Measurements from ENCODE around the gene WFDC13.
"Not testable (repeated sequence)": the region's sequence is repeated elsewhere in the genome, so short reads cannot be mapped to it uniquely, and the experiment has no call there.

WFDC13 gene

GRCh38 chr20:45701104-45701503 lies 734 bp upstream of the WFDC13 start:
- no peaks in the 10 kb centered on the region for H3K9me3 ChIP-seq (ENCODE audit: insufficient read depth, low read length)
- no peaks in the 10 kb centered on the region for H3K36me3 ChIP-seq (ENCODE audit: insufficient read depth, insufficient read length, low read length)
- no peak overlapping the region for H3K4me3 ChIP-seq (ENCODE audit: insufficient read length, low read depth)
- H3K9ac ChIP-seq (ENCODE audit: insufficient read length, low read depth) = no peak overlapping the region
- H3K27me3 ChIP-seq (ENCODE audit: insufficient read depth, insufficient read length) = no peaks in the 10 kb centered on the region
- no peak for TF ChIP-seq SUZ12 (IDR thresholded peaks at IDR 0.05; ENCODE audit: extremely low read depth, insufficient read depth, insufficient read length)
- no peak for TF ChIP-seq ZNF274 (IDR thresholded peaks at IDR 0.05; ENCODE audit: low read depth, low read length)
- no peak for TF ChIP-seq YY1 (IDR thresholded peaks at IDR 0.05; ENCODE audit: insufficient read depth, insufficient read length)
- H3K4me1 ChIP-seq (ENCODE audit: insufficient read depth, insufficient read length) = no peaks in the 10 kb centered on the region
- DNase-seq (ENCODE audit: low read depth, low spot score) = no peak

- no peaks in the 10 kb centered on the region for H3K9me3 ChIP-seq (ENCODE audit: insufficient read depth, low read length)
- H3K27me3 ChIP-seq (ENCODE audit: insufficient read depth, insufficient read length) = no peaks in the 10 kb centered on the region
- no peak within 1 kb of the TSS for H3K9ac ChIP-seq (ENCODE audit: insufficient read length, low read depth)
- H3K4me3 ChIP-seq (ENCODE audit: insufficient read length, low read depth) = no peak within 1 kb of the TSS
- TF ChIP-seq YY1 (IDR thresholded peaks at IDR 0.05; ENCODE audit: insufficient read depth, insufficient read length) (no peak), SUZ12 (IDR thresholded peaks at IDR 0.05; ENCODE audit: extremely low read depth, insufficient read depth, insufficient read length) (no peak), ZNF274 (IDR thresholded peaks at IDR 0.05; ENCODE audit: low read depth, low read length) (no peak)
- no peaks in the 10 kb centered on the region for H3K4me1 ChIP-seq (ENCODE audit: insufficient read depth, insufficient read length)
- DNase-seq (ENCODE audit: low read depth, low spot score) = no peak
- H3K36me3 ChIP-seq (ENCODE audit: insufficient read depth, insufficient read length, low read length) = no peaks in the 10 kb centered on the region
These were observed 3.3 kb downstream of the WFDC13 start, which contains the start of gene WFDC10B for GRCh38 chr20:45704969-45705637. Gene WFDC10B, minus strand, starts transcription at chr20:45705019. Its CDS starts 19,027 bp downstream, at chr20:45685992.

GRCh38 chr20:45716141-45716688 lies 14.4 kb downstream of the WFDC13 start:
- not testable (repeated sequence) for H3K9ac ChIP-seq (ENCODE audit: insufficient read length, low read depth); H3K36me3 ChIP-seq (ENCODE audit: insufficient read depth, insufficient read length, low read length); H3K9me3 ChIP-seq (ENCODE audit: insufficient read depth, low read length); H3K4me1 ChIP-seq (ENCODE audit: insufficient read depth, insufficient read length); H3K27me3 ChIP-seq (ENCODE audit: insufficient read depth, insufficient read length); DNase-seq (ENCODE audit: low read depth, low spot score); H3K4me3 ChIP-seq (ENCODE audit: insufficient read length, low read depth)

- no peak for DNase-seq (ENCODE audit: low read depth, low spot score)
- no peaks in the 10 kb centered on the region for H3K4me1 ChIP-seq (ENCODE audit: insufficient read depth, insufficient read length)
- TF ChIP-seq SUZ12 (IDR thresholded peaks at IDR 0.05; ENCODE audit: extremely low read depth, insufficient read depth, insufficient read length) = no peak
- no peak for TF ChIP-seq ZNF274 (IDR thresholded peaks at IDR 0.05; ENCODE audit: low read depth, low read length)
- no peak for TF ChIP-seq YY1 (IDR thresholded peaks at IDR 0.05; ENCODE audit: insufficient read depth, insufficient read length)
- H3K9me3 ChIP-seq (ENCODE audit: insufficient read depth, low read length) = no peaks in the 10 kb centered on the region; the same call in 1 of the 2 replicates
- H3K27me3 ChIP-seq (ENCODE audit: insufficient read depth, insufficient read length) = no peaks in the 10 kb centered on the region
- no peak within 1 kb of the TSS for H3K4me3 ChIP-seq (ENCODE audit: insufficient read length, low read depth)
- no peaks in the 10 kb centered on the region for H3K36me3 ChIP-seq (ENCODE audit: insufficient read depth, insufficient read length, low read length)
- H3K9ac ChIP-seq (ENCODE audit: insufficient read length, low read depth) = no peak within 1 kb of the TSS
These were observed 20.2 kb downstream of the WFDC13 start, which contains the start of gene SPINT4 for GRCh38 chr20:45722047-45722446. Gene SPINT4, plus strand, starts transcription at chr20:45722347. Its CDS starts 21 bp downstream, at chr20:45722368.

DNA sequence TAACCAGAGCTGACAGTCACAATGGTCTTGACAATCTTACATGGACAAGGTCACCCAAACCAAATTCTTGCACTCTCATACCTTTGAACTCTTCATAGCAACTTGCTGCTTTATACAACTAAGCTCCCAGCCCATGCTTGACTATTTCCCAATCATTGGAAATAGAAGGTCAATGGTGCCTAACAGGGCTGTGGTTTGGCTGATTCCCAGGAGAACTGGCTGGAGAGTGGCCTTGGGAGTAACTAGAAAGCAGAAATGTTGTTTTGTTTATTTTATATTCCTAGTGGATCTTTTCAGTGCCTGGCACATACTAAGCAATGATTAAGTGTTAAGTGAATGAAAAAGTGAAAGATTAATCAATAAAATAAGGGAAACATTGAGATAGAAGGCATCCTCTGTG lies 23.3 kb downstream of the WFDC13 start:
- Histone ChIP-seq H3K9ac (ENCODE audit: insufficient read length, low read depth) (no peak overlapping the region), H3K9me3 (ENCODE audit: insufficient read depth, low read length) (no peaks in the 10 kb centered on the region), H3K4me3 (ENCODE audit: insufficient read length, low read depth) (no peak overlapping the region), H3K36me3 (ENCODE audit: insufficient read depth, insufficient read length, low read length) (no peaks in the 10 kb centered on the region), H3K4me1 (ENCODE audit: insufficient read depth, insufficient read length) (no peaks in the 10 kb centered on the region), H3K27me3 (ENCODE audit: insufficient read depth, insufficient read length) (no peaks in the 10 kb centered on the region)
- TF ChIP-seq ZNF274 (IDR thresholded peaks at IDR 0.05; ENCODE audit: low read depth, low read length) = no peak
- TF ChIP-seq SUZ12 (IDR thresholded peaks at IDR 0.05; ENCODE audit: extremely low read depth, insufficient read depth, insufficient read length) = no peak
- TF ChIP-seq YY1 (IDR thresholded peaks at IDR 0.05; ENCODE audit: insufficient read depth, insufficient read length) = no peak
- DNase-seq (ENCODE audit: low read depth, low spot score) = no peak

DNA sequence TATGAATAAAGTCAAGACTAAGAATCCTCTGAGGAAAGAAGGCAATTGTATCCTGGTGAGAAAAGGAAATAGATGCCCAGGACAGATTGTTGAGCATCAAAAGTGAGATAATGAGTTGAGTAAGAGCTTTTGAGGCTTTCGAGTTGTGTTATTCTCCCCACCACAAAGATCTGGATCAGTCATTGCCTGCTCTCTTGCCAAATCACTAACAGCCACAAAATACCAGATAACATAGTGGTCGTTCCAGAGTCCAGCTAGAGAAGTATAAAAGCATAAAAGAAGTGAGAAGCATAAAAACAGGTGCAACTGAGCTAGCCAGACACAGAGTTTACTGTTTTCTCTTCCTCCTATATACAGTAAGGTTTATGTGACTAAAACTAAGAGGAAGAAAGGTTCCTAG lies 25.2 kb downstream of the WFDC13 start:
- TF ChIP-seq ZNF274 (IDR thresholded peaks at IDR 0.05; ENCODE audit: low read depth, low read length) = no peak
- no peak for TF ChIP-seq SUZ12 (IDR thresholded peaks at IDR 0.05; ENCODE audit: extremely low read depth, insufficient read depth, insufficient read length)
- TF ChIP-seq YY1 (IDR thresholded peaks at IDR 0.05; ENCODE audit: insufficient read depth, insufficient read length) = no peak
- Histone ChIP-seq H3K4me3 (ENCODE audit: insufficient read length, low read depth) (no peak overlapping the region), H3K36me3 (ENCODE audit: insufficient read depth, insufficient read length, low read length) (no peaks in the 10 kb centered on the region), H3K27me3 (ENCODE audit: insufficient read depth, insufficient read length) (no peaks in the 10 kb centered on the region), H3K4me1 (ENCODE audit: insufficient read depth, insufficient read length) (no peaks in the 10 kb centered on the region), H3K9ac (ENCODE audit: insufficient read length, low read depth) (no peak overlapping the region), H3K9me3 (ENCODE audit: insufficient read depth, low read length) (peaks cover 7% of the 10 kb centered on the region)
- DNase-seq (ENCODE audit: low read depth, low spot score) = no peak

GRCh38 chr20:45732199-45732598 lies 30.4 kb downstream of the WFDC13 start:
- no peaks in the 10 kb centered on the region for H3K4me1 ChIP-seq (ENCODE audit: insufficient read depth, insufficient read length)
- no peaks in the 10 kb centered on the region for H3K27me3 ChIP-seq (ENCODE audit: insufficient read depth, insufficient read length)
- no peak overlapping the region for H3K4me3 ChIP-seq (ENCODE audit: insufficient read length, low read depth)
- no peak for TF ChIP-seq SUZ12 (IDR thresholded peaks at IDR 0.05; ENCODE audit: extremely low read depth, insufficient read depth, insufficient read length)
- no peak for TF ChIP-seq YY1 (IDR thresholded peaks at IDR 0.05; ENCODE audit: insufficient read depth, insufficient read length)
- no peak for TF ChIP-seq ZNF274 (IDR thresholded peaks at IDR 0.05; ENCODE audit: low read depth, low read length)
- H3K36me3 ChIP-seq (ENCODE audit: insufficient read depth, insufficient read length, low read length) = no peaks in the 10 kb centered on the region
- H3K9ac ChIP-seq (ENCODE audit: insufficient read length, low read depth) = no peak overlapping the region
- H3K9me3 ChIP-seq (ENCODE audit: insufficient read depth, low read length) = peaks cover 45% of the 10 kb centered on the region
- no peak for DNase-seq (ENCODE audit: low read depth, low spot score)

All from NT2/D1 (cell line).